GM12865 (cell line): Measurements from ENCODE around the gene ABCA2.

Source experiments
- DNase-seq: peaks from one replicate; pipeline ENCODE4 v3.0.0; 2010; ENCODE audit warnings: low read depth
- H3K4me3 ChIP-seq: 2 replicates; pipeline ENCODE4 v1.5.1; 2011; ENCODE audit warnings: mild to moderate bottlenecking, low read depth, low read length, control low read depth
- CTCF ChIP-seq: IDR thresholded peaks from 2 replicates; pipeline ENCODE4 v1.5.1; 2011; ENCODE audit warnings: low read length, control low read depth, low read depth, inconsistent platforms; ENCODE audit not compliant: insufficient read depth; ENCODE audit errors: missing control alignments

The ABCA2 gene

GRCh38 chr9:136985027-136985602 lies 42.9 kb downstream of the ABCA2 start:
- no peak overlapping the region for H3K4me3 ChIP-seq
- no peak for TF ChIP-seq CTCF
- no peak for DNase-seq

- DNase-seq = no peak
- H3K4me3 ChIP-seq = no peak overlapping the region
- no peak for TF ChIP-seq CTCF
Measured at GRCh38 chr9:136984464-136985026, 43.5 kb downstream of the ABCA2 start.

GRCh38 chr9:136983656-136984314 lies 44.3 kb downstream of the ABCA2 start:
- no peak for TF ChIP-seq CTCF
- DNase-seq = no peak

GRCh38 chr9:136983167-136983566 lies 44.9 kb downstream of the ABCA2 start:
- no peak overlapping the region for H3K4me3 ChIP-seq
- TF ChIP-seq CTCF = no peak
- no peak for DNase-seq

More at GRCh38 chr9:136983656-136984314, 44.3 kb downstream of the ABCA2 start:
- H3K4me3 ChIP-seq = no peak overlapping the region

GRCh38 chr9:136982232-136983051 lies 45.6 kb downstream of the ABCA2 start, which contains the start of gene LCNL1:
TSS of gene LCNL1 (plus strand) at chr9:136982993. CDS start at chr9:136983587, 594 bp downstream.
- H3K4me3 ChIP-seq = no peak within 1 kb of the TSS
- no peak for TF ChIP-seq CTCF
- no peak for DNase-seq

GRCh38 chr9:136981588-136982231 lies 46.3 kb downstream of the ABCA2 start:
- no peak overlapping the region for H3K4me3 ChIP-seq
- TF ChIP-seq CTCF = no peak
- no peak for DNase-seq
